H1 (cell line): ENCODE measurements around the gene RNF31. TPM values are rescaled to one million over a fixed set of nuclear protein-coding genes. Genes with fewer than 3 reads are reported as not detected.

Source experiments
- CBX8 ChIP-seq: fragments of 300-800, 300-1000 bp; sonication (generic); IDR thresholded peaks from 2 replicates; pipeline ENCODE4 v1.7.1; 2016; ENCODE audit warnings: low read depth, low read length, borderline replicate concordance
- HDAC6 ChIP-seq: IDR thresholded peaks from one replicate; pipeline ENCODE4 v1.7.1; 2012; ENCODE audit warnings: low read depth, mild to moderate bottlenecking, inconsistent platforms, low read length, moderate library complexity
- RXRA ChIP-seq: IDR thresholded peaks from 2 replicates; pipeline ENCODE4 v1.6.1; 2011; ENCODE audit warnings: low read depth, mild to moderate bottlenecking, low read length, moderate library complexity; ENCODE audit not compliant: insufficient read depth
- polyA plus RNA-seq, 7 experiments: library from polyadenylated mRNA; depleted of rRNA in 3 of 7; stranded (reverse) in 5 of 7; unstranded in 2 of 7; fragments of >200 nt in 5 of 7; fragments of 200-250 nt in 2 of 7; gene quantifications; 1 replicate in 5 of 7; 2 replicates in 1 of 7; 4 replicates in 1 of 7; pipeline versions ENCODE4 v1.2.1 to v1.2.3, GENCODE V29; 2011 to 2013; ENCODE audit warnings: missing spikeins in 2 of 7, mixed read lengths in 2 of 7
- total RNA-seq: library from RNA; stranded (reverse); fragmentation: NEBNext Ultra II Directional; extraction: Animal tissue kit (Norgen Biotek cat#: 25700); gene quantifications from 2 replicates; pipeline ENCODE4 v1.2.1, GENCODE V29; 2021
- TF ChIP-seq, protein P1 (sequence below): IDR thresholded peaks from 2 replicates; pipeline ENCODE4 v1.6.1; 2012; ENCODE audit warnings: inconsistent platforms

Gene RNF31
- total and polyA plus RNA-seq, 2 of the 8 experiments (the other 6 are each of a cell fraction or from before 2014, with no cell fraction given) = 17.5 to 72.0 TPM

DNA sequence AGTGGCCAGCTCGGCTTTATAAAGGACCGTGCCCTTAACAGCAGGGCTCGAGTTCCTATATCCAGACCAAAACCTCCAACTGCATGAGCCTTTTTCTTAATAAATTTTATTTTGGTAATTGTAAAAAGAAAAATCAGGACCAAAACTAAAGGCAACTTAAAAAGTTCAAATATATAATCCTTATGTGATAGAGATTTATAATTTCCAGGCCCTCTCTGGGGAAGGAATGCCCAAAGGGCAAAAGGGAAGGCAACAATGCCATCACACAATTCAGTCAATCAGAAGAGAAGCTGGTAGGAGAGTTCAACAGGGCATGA is 41.7 kb downstream of the RNF31 start (continued):
- TF ChIP-seq HDAC6 = no peak
- no peak for TF ChIP-seq CBX8
- TF ChIP-seq, protein P1, sequence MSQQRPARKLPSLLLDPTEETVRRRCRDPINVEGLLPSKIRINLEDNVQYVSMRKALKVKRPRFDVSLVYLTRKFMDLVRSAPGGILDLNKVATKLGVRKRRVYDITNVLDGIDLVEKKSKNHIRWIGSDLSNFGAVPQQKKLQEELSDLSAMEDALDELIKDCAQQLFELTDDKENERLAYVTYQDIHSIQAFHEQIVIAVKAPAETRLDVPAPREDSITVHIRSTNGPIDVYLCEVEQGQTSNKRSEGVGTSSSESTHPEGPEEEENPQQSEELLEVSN = no peak
- no peak for TF ChIP-seq RXRA
